ENCODE data around the gene PNMA1. TPM values are rescaled to one million over a fixed set of nuclear protein-coding genes. Genes with fewer than 3 reads are reported as not detected.

PNMA1 gene
- total RNA-seq, 4 donors from 2014 or later, result 21.7 to 27.7 (median 24.7) TPM

DNA sequence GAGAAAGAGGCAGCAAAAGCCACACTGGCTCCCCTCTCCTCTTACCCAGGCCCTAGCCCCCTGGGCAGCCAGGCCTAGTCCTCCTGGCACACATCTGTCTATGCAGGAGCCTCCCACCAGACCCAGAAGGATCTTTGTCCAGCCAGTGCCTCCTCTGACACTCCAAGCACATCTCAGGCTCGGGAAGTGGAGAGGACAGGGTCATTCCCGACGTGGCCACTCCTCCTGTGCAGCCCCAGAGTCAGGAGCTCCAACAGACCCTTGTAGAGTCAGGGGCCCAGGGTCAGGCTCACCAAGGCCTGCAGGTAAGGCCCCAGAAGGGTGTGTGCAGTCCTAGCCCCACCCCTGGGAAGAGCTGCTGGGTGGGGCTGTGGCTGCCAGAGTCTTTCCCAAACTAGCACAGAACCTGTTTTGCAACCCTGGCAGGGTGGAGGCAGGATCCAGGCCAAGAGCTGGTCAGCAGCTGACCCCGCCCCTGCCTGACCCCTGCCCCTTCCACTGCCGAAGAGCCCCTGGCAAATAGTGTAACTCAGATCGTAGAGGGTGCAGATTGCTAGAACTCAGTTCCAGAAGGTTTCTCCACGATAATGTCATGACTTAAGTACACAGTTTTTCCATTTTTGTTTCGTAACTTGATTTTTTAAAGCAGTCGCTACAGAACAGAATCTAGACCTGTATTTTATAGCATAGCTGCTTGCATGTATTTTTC, 26.6 kb upstream of the PNMA1 start:
- no peaks in the 10 kb centered on the region for H3K27me3 ChIP-seq
- peak; percentile 91 to 92 for DNase-seq
- peaks cover 21 to 25% of the 10 kb centered on the region in 2 donors for H3K36me3 ChIP-seq
- no peaks in the 10 kb centered on the region for H3K9me3 ChIP-seq
- 20% methylated on average over 6 to 7 of the region's 9 CpGs for WGBS, 2 donors
- intact Hi-C loops (cut with DNase I), result no loop called here
- peaks cover 62 to 74% of the 10 kb centered on the region in 2 donors for H3K4me1 ChIP-seq
- TF ChIP-seq CTCF (IDR thresholded peaks at IDR 0.05) (no peak), POLR2A (IDR thresholded peaks at IDR 0.05) (no peak)
- no peak overlapping the region for H3K4me3 ChIP-seq (replicated peaks in 1 of 3)
- H3K27ac ChIP-seq, result peak overlapping the region; percentile 59 to 88 (median 86)

GRCh38 chr14:73739899-73740617, 25.9 kb upstream of the PNMA1 start:
- no peaks in the 10 kb centered on the region for H3K27me3 ChIP-seq
- intact Hi-C loops (cut with DNase I), result no loop called here
- no peaks in the 10 kb centered on the region for H3K9me3 ChIP-seq
- TF ChIP-seq POLR2A (IDR thresholded peaks at IDR 0.05), result no peak
- TF ChIP-seq CTCF (IDR thresholded peaks at IDR 0.05), result no peak
- H3K36me3 ChIP-seq, result peaks cover 27 to 32% of the 10 kb centered on the region in 2 donors
- H3K4me3 ChIP-seq (replicated peaks in 1 of 3), result no peak overlapping the region
- peaks cover 55 to 67% of the 10 kb centered on the region in 2 donors for H3K4me1 ChIP-seq
- DNase-seq, result no peak
- WGBS, 2 donors, result 64 to 70% methylated on average over 2 to 9 of the region's 12 CpGs
- H3K27ac ChIP-seq, result peak overlapping the region; percentile 59 to 88 (median 86)

DNA sequence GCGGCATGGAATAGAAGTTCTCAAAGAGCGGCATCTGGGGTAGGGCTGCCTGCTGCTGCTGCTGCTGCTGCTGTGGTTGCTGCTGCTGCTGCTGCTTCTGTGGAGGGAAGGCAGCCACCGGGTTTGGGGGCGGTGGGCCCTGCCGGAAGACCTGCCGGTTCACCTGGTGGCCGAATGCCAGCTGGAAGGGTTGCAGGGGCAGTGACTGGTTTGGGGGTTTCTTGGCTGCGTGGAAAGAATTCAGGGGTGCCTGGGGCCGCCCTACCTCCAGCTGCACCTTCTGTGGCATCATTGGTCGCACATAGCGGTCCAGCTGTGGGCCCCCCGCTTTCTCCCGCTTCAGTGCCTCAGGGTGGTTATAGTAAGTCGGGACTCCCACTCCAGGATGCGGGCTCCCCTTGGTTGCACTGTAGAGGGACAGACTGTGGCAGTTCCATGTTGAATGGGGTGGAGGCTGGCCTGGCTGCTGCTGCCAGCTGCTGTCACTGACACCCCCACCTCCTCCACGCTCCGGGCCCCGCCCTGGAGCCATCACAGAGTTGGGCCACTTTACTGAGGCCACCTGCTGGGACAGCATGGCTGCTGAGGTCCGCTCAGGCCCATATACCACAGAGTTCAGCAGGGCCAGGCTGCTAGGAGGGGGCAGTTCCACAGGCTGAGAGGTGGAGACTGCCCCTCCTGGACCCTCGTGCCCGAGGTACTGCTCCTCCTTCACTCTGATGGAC, 25.2 kb upstream of the PNMA1 start:
- Histone ChIP-seq H3K4me3 (replicated peaks in 1 of 3) (no peak overlapping the region), H3K27ac (peak overlapping the region in 2 of 3 donors; percentile 59 to 88), H3K4me1 (peaks cover 48 to 60% of the 10 kb centered on the region in 2 donors), H3K36me3 (peaks cover 27 to 37% of the 10 kb centered on the region in 2 donors), H3K27me3 (no peaks in the 10 kb centered on the region), H3K9me3 (no peaks in the 10 kb centered on the region)
- TF ChIP-seq CTCF (IDR thresholded peaks at IDR 0.05) (no peak), POLR2A (IDR thresholded peaks at IDR 0.05) (no peak)
- intact Hi-C loops (cut with DNase I), result no loop called here
- WGBS, 2 donors, result 84 to 95% methylated on average over 10 to 14 of the region's 21 CpGs
- no peak for DNase-seq

DNA sequence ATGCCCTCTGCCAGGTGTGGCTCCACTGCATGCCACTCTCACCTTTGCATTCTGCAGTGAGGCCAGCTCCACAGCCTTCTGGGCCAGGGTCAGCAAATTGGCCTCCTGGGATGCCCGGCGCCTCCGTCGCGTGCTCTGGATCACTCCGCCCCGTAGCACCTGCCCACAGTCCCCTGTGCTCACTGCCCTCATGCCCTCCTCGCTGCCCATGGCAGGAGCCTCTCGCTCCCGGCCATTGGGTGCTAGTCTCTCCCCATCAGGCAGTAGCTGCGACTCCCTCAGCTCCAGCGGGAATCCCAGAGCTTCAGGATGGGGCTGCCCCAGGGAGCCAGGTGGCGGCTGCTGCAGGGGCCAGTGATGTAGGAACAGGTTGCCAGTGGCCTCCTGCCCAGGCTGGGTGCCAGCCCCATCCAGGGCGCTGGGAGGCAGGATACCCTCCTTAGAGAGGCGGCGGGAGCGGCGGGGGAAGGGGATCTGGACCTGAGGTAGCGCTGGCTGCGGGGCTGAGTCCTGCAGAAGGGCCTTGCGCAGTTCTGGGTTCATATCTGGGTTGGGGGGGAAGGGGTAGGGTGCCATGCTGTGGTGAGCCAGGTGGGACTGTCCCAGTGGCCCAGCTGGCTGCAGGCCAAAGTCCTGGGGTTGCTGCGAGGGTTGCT, 24.5 kb upstream of the PNMA1 start:
- TF ChIP-seq CTCF (IDR thresholded peaks at IDR 0.05) (no peak), POLR2A (IDR thresholded peaks at IDR 0.05) (no peak)
- Histone ChIP-seq H3K27ac (peak overlapping the region in 1 of 3 donors; percentile 59), H3K27me3 (no peaks in the 10 kb centered on the region), H3K9me3 (no peaks in the 10 kb centered on the region), H3K36me3 (peaks cover 28 to 39% of the 10 kb centered on the region in 2 donors), H3K4me3 (replicated peaks in 1 of 3) (no peak overlapping the region), H3K4me1 (peaks cover 41 to 53% of the 10 kb centered on the region in 2 donors)
- WGBS, 2 donors, result 97 to 98% methylated on average over 18 to 19 of the region's 22 CpGs
- intact Hi-C loops (cut with DNase I), result no loop called here
- DNase-seq, result no peak
